Measurements from ENCODE around the gene CDH4. TPM values are rescaled to one million over a fixed set of nuclear protein-coding genes. Genes with fewer than 3 reads are reported as not detected.

CDH4 gene
- total RNA-seq, 1 experiment from 2014 or later = not detected

- no peak for TF ChIP-seq TCF7L2 (IDR thresholded peaks at IDR 0.05; ENCODE audit: low read depth, low read length)
- TF ChIP-seq SIN3A (IDR thresholded peaks at IDR 0.05; ENCODE audit: borderline replicate concordance, insufficient read depth, low read depth, low read length) = no peak
- TF ChIP-seq REST (IDR thresholded peaks at IDR 0.05; ENCODE audit: insufficient read depth in 1 of 2, low read depth in 2 of 2, low read length in 1 of 2) = no peak
- no peak for TF ChIP-seq CTCF (IDR thresholded peaks at IDR 0.05)
- no peak for TF ChIP-seq POLR2AphosphoS5 (IDR thresholded peaks at IDR 0.05; ENCODE audit: low read depth, low read length)
- DNase-seq (ENCODE audit: low read depth, low spot score) (no peak), ATAC-seq (no peak)
- Histone ChIP-seq H3K27ac (ENCODE audit: low read length) (no peak overlapping the region), H3K27me3 (ENCODE audit: control insufficient read depth, insufficient read depth, low read length) (no peaks in the 10 kb centered on the region), H3K4me3 (ENCODE audit: low read depth in 2 of 2, low read length in 2 of 2) (no peak overlapping the region), H3K4me1 (ENCODE audit: control insufficient read depth, insufficient read depth, low read length) (no peaks in the 10 kb centered on the region), H3K9me3 (ENCODE audit: control insufficient read depth, insufficient read depth, low read depth, low read length) (no peaks in the 10 kb centered on the region), H3K36me3 (ENCODE audit: control insufficient read depth, insufficient read depth, low read length) (no peaks in the 10 kb centered on the region; the same call in 1 of the 2 replicates)
- intact Hi-C loops (cut with micrococcal nuclease; ENCODE audit: unreplicated experiment) (no loop called here), in situ Hi-C loops (cut with HindIII; ENCODE audit: low pct_unique_long_range_greater_than_20kb, low sequenced_read_pairs) (no loop called here)
- POLR2A ChIA-PET = no interaction called here
- no TSS peak for BruUV-seq (replicated peaks)
- CTCF ChIA-PET = no interaction called here
Observed at GRCh38 chr20:61973515-61974356, 721.7 kb downstream of the CDH4 start.

GRCh38 chr20:61974357-61974665 lies 722.2 kb downstream of the CDH4 start:
- CTCF ChIA-PET = no interaction called here
- intact Hi-C loops (cut with micrococcal nuclease; ENCODE audit: unreplicated experiment) = no loop called here

More at GRCh38 chr20:61974357-61974665, 722.2 kb downstream of the CDH4 start:
- ATAC-seq (no peak), DNase-seq (ENCODE audit: low read depth, low spot score) (no peak)
- no TSS peak for BruUV-seq (replicated peaks)
- H3K27me3 ChIP-seq (ENCODE audit: control insufficient read depth, insufficient read depth, low read length) = no peaks in the 10 kb centered on the region
- POLR2A ChIA-PET = no interaction called here
- in situ Hi-C loops (cut with HindIII; ENCODE audit: low pct_unique_long_range_greater_than_20kb, low sequenced_read_pairs) = no loop called here
- no peak overlapping the region for H3K27ac ChIP-seq (ENCODE audit: low read length)
- H3K9me3 ChIP-seq (ENCODE audit: control insufficient read depth, insufficient read depth, low read depth, low read length) = no peaks in the 10 kb centered on the region
- H3K4me3 ChIP-seq (ENCODE audit: low read depth in 2 of 2, low read length in 2 of 2) = no peak overlapping the region
- H3K36me3 ChIP-seq (ENCODE audit: control insufficient read depth, insufficient read depth, low read length) = no peaks in the 10 kb centered on the region; the same call in 1 of the 2 replicates
- no peak for TF ChIP-seq POLR2AphosphoS5 (IDR thresholded peaks at IDR 0.05; ENCODE audit: low read depth, low read length)
- no peak for TF ChIP-seq TCF7L2 (IDR thresholded peaks at IDR 0.05; ENCODE audit: low read depth, low read length)
- no peak for TF ChIP-seq CTCF (IDR thresholded peaks at IDR 0.05)
- TF ChIP-seq REST (IDR thresholded peaks at IDR 0.05; ENCODE audit: insufficient read depth in 1 of 2, low read depth in 2 of 2, low read length in 1 of 2) = no peak
- TF ChIP-seq SIN3A (IDR thresholded peaks at IDR 0.05; ENCODE audit: borderline replicate concordance, insufficient read depth, low read depth, low read length) = no peak
- no peaks in the 10 kb centered on the region for H3K4me1 ChIP-seq (ENCODE audit: control insufficient read depth, insufficient read depth, low read length)
